LNCAP (cell line): ENCODE results near the gene AFAP1.

Source experiments
- TF ChIP-seq, protein P1 (sequence below): fragments of 450-650 bp; IDR thresholded peaks from 2 replicates; pipeline ENCODE4 v1.5.1; 2017; ENCODE audit warnings: mild to moderate bottlenecking

Gene AFAP1

GRCh38 chr4:7967501-7968261 lies 28.0 kb upstream of the AFAP1 start:
- TF ChIP-seq, protein P1, sequence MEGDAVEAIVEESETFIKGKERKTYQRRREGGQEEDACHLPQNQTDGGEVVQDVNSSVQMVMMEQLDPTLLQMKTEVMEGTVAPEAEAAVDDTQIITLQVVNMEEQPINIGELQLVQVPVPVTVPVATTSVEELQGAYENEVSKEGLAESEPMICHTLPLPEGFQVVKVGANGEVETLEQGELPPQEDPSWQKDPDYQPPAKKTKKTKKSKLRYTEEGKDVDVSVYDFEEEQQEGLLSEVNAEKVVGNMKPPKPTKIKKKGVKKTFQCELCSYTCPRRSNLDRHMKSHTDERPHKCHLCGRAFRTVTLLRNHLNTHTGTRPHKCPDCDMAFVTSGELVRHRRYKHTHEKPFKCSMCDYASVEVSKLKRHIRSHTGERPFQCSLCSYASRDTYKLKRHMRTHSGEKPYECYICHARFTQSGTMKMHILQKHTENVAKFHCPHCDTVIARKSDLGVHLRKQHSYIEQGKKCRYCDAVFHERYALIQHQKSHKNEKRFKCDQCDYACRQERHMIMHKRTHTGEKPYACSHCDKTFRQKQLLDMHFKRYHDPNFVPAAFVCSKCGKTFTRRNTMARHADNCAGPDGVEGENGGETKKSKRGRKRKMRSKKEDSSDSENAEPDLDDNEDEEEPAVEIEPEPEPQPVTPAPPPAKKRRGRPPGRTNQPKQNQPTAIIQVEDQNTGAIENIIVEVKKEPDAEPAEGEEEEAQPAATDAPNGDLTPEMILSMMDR, result no peak

GRCh38 chr4:7967063-7967440 lies 27.4 kb upstream of the AFAP1 start:
- TF ChIP-seq, protein P1, result no peak

- TF ChIP-seq, protein P1, result no peak
Observed at GRCh38 chr4:7966281-7967062, 26.8 kb upstream of the AFAP1 start.

DNA sequence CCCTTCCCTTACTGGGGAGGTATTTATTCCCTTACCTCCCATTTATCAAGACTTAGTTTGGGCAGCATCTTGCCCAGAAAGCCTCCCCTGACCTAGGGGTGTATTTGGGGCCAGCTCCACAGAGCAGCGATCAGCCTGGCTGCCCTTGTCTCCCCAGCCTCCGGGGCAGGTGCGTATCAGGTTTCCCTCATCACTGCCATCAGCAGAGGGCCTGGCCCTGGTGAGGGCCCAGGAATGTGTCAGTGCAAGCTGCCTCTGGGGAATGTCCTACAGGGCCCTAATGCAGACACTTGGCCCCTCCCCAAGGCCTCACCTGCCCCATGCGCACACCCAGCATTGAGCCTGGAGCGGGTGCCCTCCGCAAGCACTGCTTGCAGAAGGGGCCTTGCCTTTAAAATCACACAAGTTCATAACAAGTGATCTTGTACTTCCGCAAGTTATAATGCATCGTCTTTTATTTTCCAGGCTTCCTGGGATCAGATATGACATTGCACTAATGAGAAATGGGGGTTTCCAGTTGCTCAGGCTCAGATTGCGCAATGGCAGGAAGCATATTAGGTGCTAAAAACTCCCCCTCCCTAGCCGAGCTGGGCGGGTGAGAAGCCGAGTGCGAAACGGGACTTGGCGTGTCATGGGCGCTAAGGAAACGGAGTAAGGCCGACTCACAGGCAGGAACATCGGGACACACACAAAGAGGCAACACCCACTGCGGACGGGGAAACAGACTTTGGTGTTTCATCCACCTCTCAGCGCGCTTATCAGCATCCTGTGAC lies 25.4 kb upstream of the AFAP1 start:
- TF ChIP-seq, protein P1, result no peak

- TF ChIP-seq, protein P1, result no peak
Observed at GRCh38 chr4:7964459-7964858, 24.8 kb upstream of the AFAP1 start.

DNA sequence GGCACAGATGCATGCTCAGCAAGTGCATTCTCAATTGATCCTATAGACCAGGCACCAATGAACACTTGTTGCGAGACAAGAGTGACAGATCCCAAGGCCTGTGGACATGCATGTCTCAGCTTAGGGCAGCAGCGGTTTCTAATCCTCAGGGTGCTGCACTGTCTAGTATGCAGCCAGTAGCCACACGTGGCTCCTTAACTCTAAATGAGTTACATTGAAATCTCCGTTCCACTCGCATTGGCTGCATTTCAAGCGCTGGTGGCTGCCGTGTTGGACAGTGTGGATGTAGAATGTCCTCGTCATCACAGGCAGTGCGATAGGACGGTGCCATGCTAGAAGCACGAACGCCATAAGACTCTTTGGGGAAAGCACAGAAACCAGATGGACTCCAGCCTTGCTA lies 24.0 kb upstream of the AFAP1 start:
- TF ChIP-seq, protein P1, result no peak
